ENCODE measurements around the gene CPOX. TPM values are rescaled to one million over a fixed set of nuclear protein-coding genes. Genes with fewer than 3 reads are reported as not detected.

The CPOX gene
- total and polyA plus RNA-seq, 2 donors from 2014 or later: 6.6 to 13.7 TPM

- Histone ChIP-seq H3K4me1 (ENCODE audit: control insufficient read depth in 2 of 3, insufficient read depth in 2 of 3, low read depth in 1 of 3, low read length in 3 of 3) (no peaks in the 10 kb centered on the region), H3K4me3 (ENCODE audit: low read length in 3 of 3) (no peak within 1 kb of the TSS), H3K9ac (ENCODE audit: low read length in 3 of 3) (no peak within 1 kb of the TSS), H3K27ac (ENCODE audit: low read depth in 2 of 2, low read length in 2 of 2) (no peak within 1 kb of the TSS), H3K36me3 (ENCODE audit: control insufficient read depth in 2 of 3, insufficient read depth in 3 of 3, low read length in 3 of 3) (no peaks in the 10 kb centered on the region), H3K9me3 (ENCODE audit: control insufficient read depth in 2 of 3, insufficient read depth in 1 of 3, low read length in 3 of 3) (no peaks in the 10 kb centered on the region), H3K27me3 (ENCODE audit: control insufficient read depth, insufficient read depth, low read length) (no peaks in the 10 kb centered on the region)
- no peak for FAIRE-seq
- TF ChIP-seq CTCF (IDR thresholded peaks at IDR 0.05; ENCODE audit: borderline replicate concordance, extremely low read depth, insufficient read depth): no peak
- DNase-seq: no peak
- intact Hi-C loops (cut with DNase I): no loop called here
Measured at GRCh38 chr3:98531622-98532274, 61.7 kb downstream of the CPOX start, which contains the start of gene GPR15. Gene GPR15 (plus strand): TSS chr3:98531978. CDS start chr3:98532034, 56 bp downstream.

GRCh38 chr3:98530676-98531075 lies 62.7 kb downstream of the CPOX start:
- no peaks in the 10 kb centered on the region for H3K27me3 ChIP-seq (ENCODE audit: control insufficient read depth, insufficient read depth, low read length)
- H3K9me3 ChIP-seq (ENCODE audit: control insufficient read depth in 2 of 3, insufficient read depth in 1 of 3, low read length in 3 of 3): no peaks in the 10 kb centered on the region
- intact Hi-C loops (cut with DNase I): no loop called here
- no peaks in the 10 kb centered on the region for H3K4me1 ChIP-seq (ENCODE audit: control insufficient read depth in 2 of 3, insufficient read depth in 2 of 3, low read depth in 1 of 3, low read length in 3 of 3)
- no peak overlapping the region for H3K27ac ChIP-seq (ENCODE audit: low read depth in 2 of 2, low read length in 2 of 2)
- FAIRE-seq: no peak
- no peak for DNase-seq
- H3K4me3 ChIP-seq (ENCODE audit: low read length in 3 of 3): no peak overlapping the region
- no peak overlapping the region for H3K9ac ChIP-seq (ENCODE audit: low read length in 3 of 3)
- TF ChIP-seq CTCF (IDR thresholded peaks at IDR 0.05; ENCODE audit: borderline replicate concordance, extremely low read depth, insufficient read depth): no peak
- H3K36me3 ChIP-seq (ENCODE audit: control insufficient read depth in 2 of 3, insufficient read depth in 3 of 3, low read length in 3 of 3): no peaks in the 10 kb centered on the region

- Histone ChIP-seq H3K4me3 (ENCODE audit: low read length in 3 of 3) (no peak overlapping the region), H3K4me1 (ENCODE audit: control insufficient read depth in 2 of 3, insufficient read depth in 2 of 3, low read depth in 1 of 3, low read length in 3 of 3) (no peaks in the 10 kb centered on the region), H3K9me3 (ENCODE audit: control insufficient read depth in 2 of 3, insufficient read depth in 1 of 3, low read length in 3 of 3) (no peaks in the 10 kb centered on the region), H3K27ac (ENCODE audit: low read depth in 2 of 2, low read length in 2 of 2) (no peak overlapping the region), H3K27me3 (ENCODE audit: control insufficient read depth, insufficient read depth, low read length) (no peaks in the 10 kb centered on the region), H3K36me3 (ENCODE audit: control insufficient read depth in 2 of 3, insufficient read depth in 3 of 3, low read length in 3 of 3) (no peaks in the 10 kb centered on the region), H3K9ac (ENCODE audit: low read length in 3 of 3) (no peak overlapping the region)
- TF ChIP-seq CTCF (IDR thresholded peaks at IDR 0.05; ENCODE audit: borderline replicate concordance, extremely low read depth, insufficient read depth): no peak
- intact Hi-C loops (cut with DNase I): no loop called here
- DNase-seq (no peak), FAIRE-seq (no peak)
Measured at GRCh38 chr3:98529856-98530459, 63.5 kb downstream of the CPOX start.

Other genes starting within 250 kb of the CPOX start
- gene OR5K4, start 239.8 kb downstream of the CPOX start, total RNA-seq: not detected
- not detected for gene OR5K4, start 239.8 kb downstream of the CPOX start, polyA plus RNA-seq (ENCODE audit: insufficient read depth, low read depth, low replicate concordance)
- gene OR5K3, start 202.9 kb downstream of the CPOX start, total RNA-seq: not detected
- not detected for gene OR5K3, start 202.9 kb downstream of the CPOX start, polyA plus RNA-seq (ENCODE audit: insufficient read depth, low read depth, low replicate concordance)
- gene OR5K1, start 130.4 kb downstream of the CPOX start, total RNA-seq: not detected
- gene OR5K1, start 130.4 kb downstream of the CPOX start, polyA plus RNA-seq (ENCODE audit: insufficient read depth, low read depth, low replicate concordance): not detected
- not detected for gene OR5K2, start 95.9 kb downstream of the CPOX start, total RNA-seq
- not detected for gene OR5K2, start 95.9 kb downstream of the CPOX start, polyA plus RNA-seq (ENCODE audit: insufficient read depth, low read depth, low replicate concordance)
- gene CLDND1, start 70.7 kb downstream of the CPOX start, total RNA-seq: 77.2 TPM
- 35.8 TPM for gene CLDND1, start 70.7 kb downstream of the CPOX start, polyA plus RNA-seq (ENCODE audit: insufficient read depth, low read depth, low replicate concordance)
- gene GPR15, start 61.6 kb downstream of the CPOX start, total RNA-seq: not detected
- gene GPR15, start 61.6 kb downstream of the CPOX start, polyA plus RNA-seq (ENCODE audit: insufficient read depth, low read depth, low replicate concordance): not detected
- 10.7 TPM for gene ST3GAL6, start 169.7 kb upstream of the CPOX start, total RNA-seq
- 20.8 TPM for gene ST3GAL6, start 169.7 kb upstream of the CPOX start, polyA plus RNA-seq (ENCODE audit: insufficient read depth, low read depth, low replicate concordance)